ENCODE data around the gene HOXC13.

Gene HOXC13

GRCh38 chr12:53982648-53983567 lies 44.3 kb downstream of the HOXC13 start:
- no peak for DNase-seq

- no peak for DNase-seq
These were observed 44.9 kb downstream of the HOXC13 start for GRCh38 chr12:53983568-53983949.

- no peak for DNase-seq
These were observed 45.4 kb downstream of the HOXC13 start for GRCh38 chr12:53983950-53984572.

- DNase-seq: no peak
These were observed 46.5 kb downstream of the HOXC13 start, which contains the start of gene HOXC10 for GRCh38 chr12:53984901-53985691. TSS of gene HOXC10 (plus strand) at chr12:53985146. CDS start at chr12:53985260, 114 bp downstream.

- DNase-seq: no peak
These were observed 47.0 kb downstream of the HOXC13 start for GRCh38 chr12:53985692-53985993.

GRCh38 chr12:53985994-53986685 lies 47.5 kb downstream of the HOXC13 start:
- no peak for DNase-seq

GRCh38 chr12:53986686-53987483 lies 48.3 kb downstream of the HOXC13 start:
- DNase-seq: no peak

GRCh38 chr12:53987787-53988230 lies 49.2 kb downstream of the HOXC13 start:
- DNase-seq: no peak

- DNase-seq: no peak
These were observed 50.1 kb downstream of the HOXC13 start for GRCh38 chr12:53988541-53989226.

- no peak for DNase-seq
These were observed 50.8 kb downstream of the HOXC13 start for GRCh38 chr12:53989227-53990113.

GRCh38 chr12:53990311-53991076 lies 51.9 kb downstream of the HOXC13 start:
- no peak for DNase-seq

- DNase-seq: no peak
These were observed 52.4 kb downstream of the HOXC13 start for GRCh38 chr12:53991077-53991460.

GRCh38 chr12:53992377-53992889 lies 53.8 kb downstream of the HOXC13 start:
- no peak for DNase-seq

- no peak for DNase-seq
These were observed 54.8 kb downstream of the HOXC13 start for GRCh38 chr12:53993162-53994008.

GRCh38 chr12:53994009-53994263 lies 55.3 kb downstream of the HOXC13 start:
- DNase-seq: no peak

GRCh38 chr12:53994264-53995001 lies 55.8 kb downstream of the HOXC13 start:
- no peak for DNase-seq

- no peak for DNase-seq
These were observed 56.4 kb downstream of the HOXC13 start for GRCh38 chr12:53995002-53995377.
